Measurements from ENCODE around the gene MBTD1.
"Not testable (repeated sequence)": the region's sequence is repeated elsewhere in the genome, so short reads cannot be mapped to it uniquely, and the experiment has no call there.

MBTD1 gene

GRCh38 chr17:51259564-51260236 is at the start of gene MBTD1:
MBTD1 (minus strand) TSS chr17:51260049; CDS start chr17:51225161, 34,888 bp downstream.
- peak; percentile 97 to 99 for DNase-seq (ENCODE audit: low read depth in 1 of 2, low spot score in 1 of 2)
- TF ChIP-seq JUND (IDR thresholded peaks at IDR 0.05; ENCODE audit: low read depth) = no peak
- in situ Hi-C loops (cut with HindIII; ENCODE audit: low pct_unique_long_range_greater_than_20kb, low sequenced_read_pairs) = no loop called here

- TF ChIP-seq JUND (IDR thresholded peaks at IDR 0.05; ENCODE audit: low read depth) = no peak
- DNase-seq (ENCODE audit: low read depth in 1 of 2, low spot score in 1 of 2) = no peak
- in situ Hi-C loops (cut with HindIII; ENCODE audit: low pct_unique_long_range_greater_than_20kb, low sequenced_read_pairs) = no loop called here
These were observed 45.3 kb upstream of the MBTD1 start for GRCh38 chr17:51305182-51305581.

GRCh38 chr17:51299859-51300258 is 40.0 kb upstream of the MBTD1 start:
- no peak for DNase-seq (ENCODE audit: low read depth in 1 of 2, low spot score in 1 of 2)
- TF ChIP-seq JUND (IDR thresholded peaks at IDR 0.05; ENCODE audit: low read depth) = no peak
- in situ Hi-C loops (cut with HindIII; ENCODE audit: low pct_unique_long_range_greater_than_20kb, low sequenced_read_pairs) = no loop called here

- TF ChIP-seq JUND (IDR thresholded peaks at IDR 0.05; ENCODE audit: low read depth) = no peak
- DNase-seq (ENCODE audit: low read depth in 1 of 2, low spot score in 1 of 2) = peak; percentile 58 to 82
- in situ Hi-C loops (cut with HindIII; ENCODE audit: low pct_unique_long_range_greater_than_20kb, low sequenced_read_pairs) = no loop called here
These were observed 38.9 kb upstream of the MBTD1 start for GRCh38 chr17:51298508-51299371.

GRCh38 chr17:51294338-51294737 is 34.5 kb upstream of the MBTD1 start:
- not testable (repeated sequence) for DNase-seq (ENCODE audit: low read depth in 1 of 2, low spot score in 1 of 2)

GRCh38 chr17:51289696-51290111 is 29.9 kb upstream of the MBTD1 start:
- in situ Hi-C loops (cut with HindIII; ENCODE audit: low pct_unique_long_range_greater_than_20kb, low sequenced_read_pairs) = no loop called here
- no peak for DNase-seq (ENCODE audit: low read depth in 1 of 2, low spot score in 1 of 2)

More at GRCh38 chr17:51294338-51294737, 34.5 kb upstream of the MBTD1 start:
- in situ Hi-C loops (cut with HindIII; ENCODE audit: low pct_unique_long_range_greater_than_20kb, low sequenced_read_pairs) = not testable (repeated sequence)

GRCh38 chr17:51287412-51287811 is 27.6 kb upstream of the MBTD1 start:
- in situ Hi-C loops (cut with HindIII; ENCODE audit: low pct_unique_long_range_greater_than_20kb, low sequenced_read_pairs) = no loop called here
- TF ChIP-seq JUND (IDR thresholded peaks at IDR 0.05; ENCODE audit: low read depth) = no peak
- DNase-seq (ENCODE audit: low read depth in 1 of 2, low spot score in 1 of 2) = no peak

More at GRCh38 chr17:51289696-51290111, 29.9 kb upstream of the MBTD1 start:
- no peak for TF ChIP-seq JUND (IDR thresholded peaks at IDR 0.05; ENCODE audit: low read depth)

- no peak for DNase-seq (ENCODE audit: low read depth in 1 of 2, low spot score in 1 of 2)
- in situ Hi-C loops (cut with HindIII; ENCODE audit: low pct_unique_long_range_greater_than_20kb, low sequenced_read_pairs) = no loop called here
- TF ChIP-seq JUND (IDR thresholded peaks at IDR 0.05; ENCODE audit: low read depth) = no peak
These were observed 19.3 kb upstream of the MBTD1 start for GRCh38 chr17:51279183-51279582.

GRCh38 chr17:51275381-51275780 is 15.5 kb upstream of the MBTD1 start:
- in situ Hi-C loops (cut with HindIII; ENCODE audit: low pct_unique_long_range_greater_than_20kb, low sequenced_read_pairs) = no loop called here
- TF ChIP-seq JUND (IDR thresholded peaks at IDR 0.05; ENCODE audit: low read depth) = no peak
- DNase-seq (ENCODE audit: low read depth in 1 of 2, low spot score in 1 of 2) = no peak

- TF ChIP-seq JUND (IDR thresholded peaks at IDR 0.05; ENCODE audit: low read depth) = no peak
- no peak for DNase-seq (ENCODE audit: low read depth in 1 of 2, low spot score in 1 of 2)
- in situ Hi-C loops (cut with HindIII; ENCODE audit: low pct_unique_long_range_greater_than_20kb, low sequenced_read_pairs) = no loop called here
These were observed 13.0 kb upstream of the MBTD1 start for GRCh38 chr17:51272812-51273211.

GRCh38 chr17:51270636-51271035 is 10.8 kb upstream of the MBTD1 start:
- in situ Hi-C loops (cut with HindIII; ENCODE audit: low pct_unique_long_range_greater_than_20kb, low sequenced_read_pairs) = no loop called here
- no peak for DNase-seq (ENCODE audit: low read depth in 1 of 2, low spot score in 1 of 2)
- TF ChIP-seq JUND (IDR thresholded peaks at IDR 0.05; ENCODE audit: low read depth) = no peak

- in situ Hi-C loops (cut with HindIII; ENCODE audit: low pct_unique_long_range_greater_than_20kb, low sequenced_read_pairs) = no loop called here
- no peak for DNase-seq (ENCODE audit: low read depth in 1 of 2, low spot score in 1 of 2)
- TF ChIP-seq JUND (IDR thresholded peaks at IDR 0.05; ENCODE audit: low read depth) = no peak
These were observed 10.1 kb upstream of the MBTD1 start for GRCh38 chr17:51269991-51270390.

GRCh38 chr17:51264466-51264865 is 4.6 kb upstream of the MBTD1 start:
- DNase-seq (ENCODE audit: low read depth in 1 of 2, low spot score in 1 of 2); in situ Hi-C loops (cut with HindIII; ENCODE audit: low pct_unique_long_range_greater_than_20kb, low sequenced_read_pairs): not testable (repeated sequence)

All from T47D (cell line).